VCaP (cell line): ENCODE measurements around the gene CDRT15.

ENCODE experiments used
- H3K27ac ChIP-seq: fragments of 450-650 bp; 2 replicates; pipeline ENCODE4 v1.5.1; 2017
- CTCF ChIP-seq: fragments of 450-650 bp; conservative IDR thresholded peaks from 2 replicates; pipeline ENCODE4 v1.5.1; 2017; ENCODE audit warnings: mild to moderate bottlenecking, moderate library complexity

Gene CDRT15

DNA sequence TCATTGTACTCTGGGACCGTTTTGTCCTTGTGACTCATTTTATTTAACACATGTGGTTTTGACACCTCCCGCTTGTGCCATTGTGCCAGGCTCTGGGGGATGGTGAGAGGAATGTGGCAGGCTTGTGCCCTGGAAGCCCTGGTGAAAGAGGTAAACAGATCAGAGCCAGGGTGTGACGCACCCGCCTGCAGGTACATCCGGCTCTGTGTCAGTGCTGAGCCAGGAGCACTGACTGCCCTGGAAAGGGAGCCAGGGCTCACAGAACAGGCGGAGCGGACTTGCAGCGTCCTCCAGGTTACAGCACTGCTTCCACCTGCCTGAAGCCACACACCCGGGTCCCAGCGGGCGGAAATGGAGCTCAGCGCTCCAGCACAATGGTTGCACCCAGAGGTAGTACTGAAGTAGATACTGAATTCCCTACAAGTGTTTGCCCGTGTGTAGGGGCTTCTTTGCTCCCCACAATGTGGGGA is 30.6 kb downstream of the CDRT15 start:
- H3K27ac ChIP-seq: peak overlapping the region; percentile 62
- no peak for TF ChIP-seq CTCF

DNA sequence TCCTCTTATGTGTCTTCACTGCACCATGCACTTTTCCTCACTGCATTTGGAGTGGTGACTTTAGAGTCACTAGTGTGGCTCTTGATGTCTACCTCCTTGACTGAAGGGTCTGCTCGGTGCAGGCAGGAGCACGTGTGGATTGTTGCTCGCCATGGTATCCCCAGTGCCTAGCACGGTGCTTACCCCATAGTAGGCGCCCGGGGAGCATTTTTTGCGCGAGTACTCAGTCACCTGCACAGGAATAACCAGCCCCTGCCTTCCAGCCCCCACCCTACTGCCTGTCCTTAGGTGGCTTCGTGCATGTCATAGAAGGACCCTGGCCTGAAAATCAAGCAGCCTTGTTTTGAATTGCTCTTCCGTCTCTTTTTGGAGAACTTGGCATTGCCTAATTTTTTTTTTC is 31.3 kb downstream of the CDRT15 start:
- TF ChIP-seq CTCF: no peak

DNA sequence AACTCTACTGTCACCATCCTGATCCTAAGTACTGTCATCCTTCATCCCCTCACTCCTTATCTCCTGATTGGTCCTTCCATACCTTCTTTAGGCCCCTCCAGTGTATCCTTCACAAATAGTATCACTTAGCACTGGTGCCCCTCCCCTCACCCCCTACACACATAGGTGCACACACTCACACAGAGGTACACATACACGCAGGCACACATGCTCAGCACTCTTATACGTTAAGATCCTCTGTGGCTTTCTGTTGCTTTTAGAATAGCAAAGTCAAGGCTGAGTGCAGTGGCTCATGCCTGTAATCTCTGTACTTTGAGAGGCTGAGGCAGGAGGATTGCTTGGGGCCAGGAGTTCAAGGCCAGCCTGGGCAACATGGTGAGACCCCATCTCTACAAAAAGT is 32.1 kb downstream of the CDRT15 start:
- H3K27ac ChIP-seq: no peak overlapping the region
- no peak for TF ChIP-seq CTCF

More for the DNA sequence above, 31.3 kb downstream of the CDRT15 start:
- peak overlapping the region; percentile 62 for H3K27ac ChIP-seq

DNA sequence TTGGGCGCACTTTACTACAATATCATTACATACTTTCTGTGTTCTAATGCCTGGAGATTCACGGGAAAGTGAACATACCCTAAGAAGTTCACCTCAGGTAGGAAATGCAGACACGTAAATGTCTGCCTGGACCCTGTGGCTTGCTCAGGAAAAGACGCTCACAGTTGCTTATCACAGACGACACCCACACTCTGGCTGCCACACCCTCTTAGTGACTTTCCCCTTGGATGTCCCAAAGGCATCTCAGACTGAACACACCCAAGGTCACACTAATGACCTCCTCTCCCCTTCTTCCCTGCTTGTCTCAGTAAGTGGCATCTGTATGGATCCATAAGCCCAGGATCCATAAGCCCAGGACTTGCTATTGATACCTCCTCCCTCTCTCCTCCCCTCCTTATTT is 32.6 kb downstream of the CDRT15 start:
- TF ChIP-seq CTCF: no peak
- H3K27ac ChIP-seq: no peak overlapping the region

DNA sequence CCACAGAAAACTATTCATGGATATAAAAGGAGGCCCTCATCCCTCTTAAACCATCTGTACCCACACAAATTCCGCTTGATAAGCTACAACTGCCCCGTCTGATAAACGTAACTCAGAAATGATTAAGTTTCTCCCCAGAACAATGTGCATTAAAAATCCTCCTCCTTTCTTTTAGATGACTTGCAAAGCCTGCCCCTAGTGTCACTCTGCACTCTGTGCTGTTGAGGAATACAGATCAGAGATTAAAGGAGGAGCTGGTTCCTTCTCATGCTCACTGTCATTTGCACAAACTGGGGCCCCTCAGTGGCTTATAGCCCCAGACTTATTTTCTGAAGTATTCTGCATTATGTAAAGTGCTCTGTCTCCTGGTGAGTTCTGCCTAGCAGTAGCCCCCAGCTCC is 33.3 kb downstream of the CDRT15 start:
- TF ChIP-seq CTCF: peak; percentile 47; the same call in 1 of the 2 replicates
- H3K27ac ChIP-seq: no peak overlapping the region

DNA sequence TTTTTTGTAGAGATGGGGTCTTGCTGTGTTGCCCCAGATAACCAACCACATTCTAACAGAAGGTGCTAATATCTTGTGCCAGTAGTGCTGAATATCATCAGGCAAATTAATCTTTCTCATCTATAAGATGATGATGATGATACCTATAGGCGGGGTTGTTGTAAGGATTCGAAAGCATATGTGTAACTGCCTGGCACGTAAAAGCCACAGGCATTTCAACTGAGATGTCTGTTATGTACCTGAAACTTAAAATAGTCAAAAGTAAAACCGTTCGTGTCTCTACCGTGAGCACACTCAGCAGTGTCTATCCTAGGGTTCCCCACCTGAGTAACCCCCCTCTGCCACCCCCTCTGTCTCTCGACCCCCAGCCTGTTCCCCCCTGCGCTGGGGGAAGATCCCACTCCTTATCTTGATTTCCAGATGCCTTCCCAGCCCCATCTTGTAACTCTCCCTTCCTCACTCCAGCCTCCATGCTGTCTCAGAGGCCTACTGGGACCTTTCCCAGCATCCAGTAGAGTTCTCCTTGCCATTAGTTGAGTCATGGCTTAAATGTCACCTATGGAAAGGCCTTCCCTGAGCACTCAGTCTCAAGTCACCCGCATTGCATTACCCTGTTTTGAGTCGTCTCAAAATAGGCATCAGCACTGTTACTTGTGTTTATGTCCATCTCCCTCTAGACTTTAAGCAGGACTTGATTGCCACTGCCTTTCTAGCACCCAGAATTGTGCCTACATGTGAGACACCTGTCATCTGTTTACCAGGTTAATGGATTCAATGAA is 34.1 kb downstream of the CDRT15 start:
- no peak for TF ChIP-seq CTCF

GRCh38 chr17:14201988-14202380 is 34.7 kb downstream of the CDRT15 start:
- no peak for TF ChIP-seq CTCF
- H3K27ac ChIP-seq: peak overlapping the region; percentile 25; the same call in 1 of the 2 replicates

More for the DNA sequence above, 34.1 kb downstream of the CDRT15 start:
- H3K27ac ChIP-seq: no peak overlapping the region
